ENCODE data around the gene ZNF335. TPM values are rescaled to one million over a fixed set of nuclear protein-coding genes. Genes with fewer than 3 reads are reported as not detected.

ZNF335 gene
- total and polyA plus RNA-seq, 2 of the 13 experiments (the other 11 are each of a cell fraction or from before 2014, with no cell fraction given) = 9.7 to 13.7 TPM

DNA sequence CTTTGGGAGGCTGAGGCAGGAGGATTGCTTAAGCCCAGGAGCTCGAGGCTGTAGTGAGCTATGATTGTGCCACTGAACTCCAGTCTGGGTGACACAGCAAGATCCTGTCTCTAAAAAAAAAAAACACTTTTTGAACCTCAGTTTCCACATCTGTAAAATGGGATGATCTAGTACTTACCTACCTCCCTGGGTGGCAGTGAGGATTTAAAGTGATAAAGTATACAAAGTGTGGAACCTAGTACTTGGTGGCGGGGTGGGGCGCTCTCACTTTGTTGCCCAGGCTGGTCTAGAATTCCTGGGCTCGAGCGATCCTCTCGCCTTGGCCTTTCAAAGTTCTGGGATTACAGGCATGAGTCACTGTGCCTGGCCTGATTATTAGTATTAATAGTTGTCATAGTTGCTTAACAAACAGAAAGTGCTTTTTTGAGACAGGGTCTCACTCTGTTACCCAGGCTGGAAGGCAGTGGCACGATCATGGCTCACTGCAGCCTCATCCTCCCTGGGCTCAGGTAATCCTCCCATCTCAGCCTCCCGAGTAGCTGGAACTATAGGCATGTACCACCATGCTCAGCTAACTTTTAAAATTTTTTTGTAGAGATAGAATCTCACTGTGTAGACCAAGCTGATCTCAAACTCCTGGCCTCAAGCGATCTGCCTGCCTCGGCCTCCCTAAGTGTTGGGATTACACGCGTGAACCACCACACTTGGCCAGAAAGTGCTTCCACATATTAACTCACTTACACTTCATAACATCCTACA lies 53.0 kb downstream of the ZNF335 start (continued):
- TF ChIP-seq MXI1 (IDR thresholded peaks at IDR 0.05; ENCODE audit: borderline replicate concordance, low read depth, low read length) (no peak), NFE2 (CRISPR knock-in tag; IDR thresholded peaks at IDR 0.05) (peak; percentile 9; the same call in 1 of the 2 replicates), TARDBP (CRISPR knock-in tag; IDR thresholded peaks at IDR 0.05) (no peak; the same call in 1 of the 2 replicates), PCBP1 (IDR thresholded peaks at IDR 0.05; ENCODE audit: borderline replicate concordance, low read depth, low read length) (no peak), FOSL1 (CRISPR knock-in tag; IDR thresholded peaks at IDR 0.05; ENCODE audit: borderline replicate concordance) (no peak), ZNF263 (CRISPR knock-in tag; IDR thresholded peaks at IDR 0.05) (no peak), TOE1 (CRISPR knock-in tag; IDR thresholded peaks at IDR 0.05) (no peak), ZBTB4 (CRISPR knock-in tag; IDR thresholded peaks at IDR 0.05; ENCODE audit: borderline replicate concordance) (no peak)
- TF ChIP-seq, protein P1, sequence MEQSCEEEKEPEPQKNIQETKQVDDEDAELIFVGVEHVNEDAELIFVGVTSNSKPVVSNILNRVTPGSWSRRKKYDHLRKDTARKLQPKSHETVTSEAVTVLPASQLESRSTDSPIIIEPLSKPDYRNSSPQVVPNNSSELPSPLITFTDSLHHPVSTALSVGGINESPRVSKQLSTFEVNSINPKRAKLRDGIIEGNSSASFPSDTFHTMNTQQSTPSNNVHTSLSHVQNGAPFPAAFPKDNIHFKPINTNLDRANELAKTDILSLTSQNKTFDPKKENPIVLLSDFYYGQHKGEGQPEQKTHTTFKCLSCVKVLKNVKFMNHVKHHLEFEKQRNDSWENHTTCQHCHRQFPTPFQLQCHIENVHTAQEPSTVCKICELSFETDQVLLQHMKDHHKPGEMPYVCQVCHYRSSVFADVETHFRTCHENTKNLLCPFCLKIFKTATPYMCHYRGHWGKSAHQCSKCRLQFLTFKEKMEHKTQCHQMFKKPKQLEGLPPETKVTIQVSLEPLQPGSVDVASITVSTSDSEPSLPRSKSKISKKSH (CRISPR knock-in tag; IDR thresholded peaks at IDR 0.05; ENCODE audit: borderline replicate concordance) = no peak; the same call in 1 of the 2 replicates
- TF ChIP-seq, protein P2, sequence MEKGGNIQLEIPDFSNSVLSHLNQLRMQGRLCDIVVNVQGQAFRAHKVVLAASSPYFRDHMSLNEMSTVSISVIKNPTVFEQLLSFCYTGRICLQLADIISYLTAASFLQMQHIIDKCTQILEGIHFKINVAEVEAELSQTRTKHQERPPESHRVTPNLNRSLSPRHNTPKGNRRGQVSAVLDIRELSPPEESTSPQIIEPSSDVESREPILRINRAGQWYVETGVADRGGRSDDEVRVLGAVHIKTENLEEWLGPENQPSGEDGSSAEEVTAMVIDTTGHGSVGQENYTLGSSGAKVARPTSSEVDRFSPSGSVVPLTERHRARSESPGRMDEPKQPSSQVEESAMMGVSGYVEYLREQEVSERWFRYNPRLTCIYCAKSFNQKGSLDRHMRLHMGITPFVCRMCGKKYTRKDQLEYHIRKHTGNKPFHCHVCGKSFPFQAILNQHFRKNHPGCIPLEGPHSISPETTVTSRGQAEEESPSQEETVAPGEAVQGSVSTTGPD (CRISPR knock-in tag; IDR thresholded peaks at IDR 0.05) = no peak
- TF ChIP-seq, protein P3, sequence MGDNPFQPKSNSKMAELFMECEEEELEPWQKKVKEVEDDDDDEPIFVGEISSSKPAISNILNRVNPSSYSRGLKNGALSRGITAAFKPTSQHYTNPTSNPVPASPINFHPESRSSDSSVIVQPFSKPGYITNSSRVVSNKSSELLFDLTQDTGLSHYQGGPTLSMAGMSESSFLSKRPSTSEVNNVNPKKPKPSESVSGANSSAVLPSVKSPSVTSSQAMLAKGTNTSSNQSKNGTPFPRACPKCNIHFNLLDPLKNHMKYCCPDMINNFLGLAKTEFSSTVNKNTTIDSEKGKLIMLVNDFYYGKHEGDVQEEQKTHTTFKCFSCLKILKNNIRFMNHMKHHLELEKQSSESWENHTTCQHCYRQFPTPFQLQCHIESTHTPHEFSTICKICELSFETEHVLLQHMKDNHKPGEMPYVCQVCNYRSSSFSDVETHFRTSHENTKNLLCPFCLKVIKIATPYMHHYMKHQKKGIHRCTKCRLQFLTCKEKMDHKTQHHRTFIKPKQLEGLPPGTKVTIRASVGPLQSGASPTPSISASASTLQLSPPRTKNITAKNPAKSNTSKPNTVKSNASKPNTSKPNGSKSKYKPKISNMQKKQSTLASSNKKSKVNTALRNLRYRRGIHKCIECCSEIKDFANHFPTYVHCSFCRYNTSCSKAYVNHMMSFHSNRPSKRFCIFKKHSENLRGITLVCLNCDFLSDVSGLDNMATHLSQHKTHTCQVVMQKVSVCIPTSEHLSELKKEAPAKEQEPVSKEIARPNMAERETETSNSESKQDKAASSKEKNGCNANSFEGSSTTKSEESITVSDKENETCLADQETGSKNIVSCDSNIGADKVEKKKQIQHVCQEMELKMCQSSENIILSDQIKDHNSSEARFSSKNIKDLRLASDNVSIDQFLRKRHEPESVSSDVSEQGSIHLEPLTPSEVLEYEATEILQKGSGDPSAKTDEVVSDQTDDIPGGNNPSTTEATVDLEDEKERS (CRISPR knock-in tag; IDR thresholded peaks at IDR 0.05) = peak; percentile 53; the same call in 1 of the 2 replicates
- TF ChIP-seq, protein P4, sequence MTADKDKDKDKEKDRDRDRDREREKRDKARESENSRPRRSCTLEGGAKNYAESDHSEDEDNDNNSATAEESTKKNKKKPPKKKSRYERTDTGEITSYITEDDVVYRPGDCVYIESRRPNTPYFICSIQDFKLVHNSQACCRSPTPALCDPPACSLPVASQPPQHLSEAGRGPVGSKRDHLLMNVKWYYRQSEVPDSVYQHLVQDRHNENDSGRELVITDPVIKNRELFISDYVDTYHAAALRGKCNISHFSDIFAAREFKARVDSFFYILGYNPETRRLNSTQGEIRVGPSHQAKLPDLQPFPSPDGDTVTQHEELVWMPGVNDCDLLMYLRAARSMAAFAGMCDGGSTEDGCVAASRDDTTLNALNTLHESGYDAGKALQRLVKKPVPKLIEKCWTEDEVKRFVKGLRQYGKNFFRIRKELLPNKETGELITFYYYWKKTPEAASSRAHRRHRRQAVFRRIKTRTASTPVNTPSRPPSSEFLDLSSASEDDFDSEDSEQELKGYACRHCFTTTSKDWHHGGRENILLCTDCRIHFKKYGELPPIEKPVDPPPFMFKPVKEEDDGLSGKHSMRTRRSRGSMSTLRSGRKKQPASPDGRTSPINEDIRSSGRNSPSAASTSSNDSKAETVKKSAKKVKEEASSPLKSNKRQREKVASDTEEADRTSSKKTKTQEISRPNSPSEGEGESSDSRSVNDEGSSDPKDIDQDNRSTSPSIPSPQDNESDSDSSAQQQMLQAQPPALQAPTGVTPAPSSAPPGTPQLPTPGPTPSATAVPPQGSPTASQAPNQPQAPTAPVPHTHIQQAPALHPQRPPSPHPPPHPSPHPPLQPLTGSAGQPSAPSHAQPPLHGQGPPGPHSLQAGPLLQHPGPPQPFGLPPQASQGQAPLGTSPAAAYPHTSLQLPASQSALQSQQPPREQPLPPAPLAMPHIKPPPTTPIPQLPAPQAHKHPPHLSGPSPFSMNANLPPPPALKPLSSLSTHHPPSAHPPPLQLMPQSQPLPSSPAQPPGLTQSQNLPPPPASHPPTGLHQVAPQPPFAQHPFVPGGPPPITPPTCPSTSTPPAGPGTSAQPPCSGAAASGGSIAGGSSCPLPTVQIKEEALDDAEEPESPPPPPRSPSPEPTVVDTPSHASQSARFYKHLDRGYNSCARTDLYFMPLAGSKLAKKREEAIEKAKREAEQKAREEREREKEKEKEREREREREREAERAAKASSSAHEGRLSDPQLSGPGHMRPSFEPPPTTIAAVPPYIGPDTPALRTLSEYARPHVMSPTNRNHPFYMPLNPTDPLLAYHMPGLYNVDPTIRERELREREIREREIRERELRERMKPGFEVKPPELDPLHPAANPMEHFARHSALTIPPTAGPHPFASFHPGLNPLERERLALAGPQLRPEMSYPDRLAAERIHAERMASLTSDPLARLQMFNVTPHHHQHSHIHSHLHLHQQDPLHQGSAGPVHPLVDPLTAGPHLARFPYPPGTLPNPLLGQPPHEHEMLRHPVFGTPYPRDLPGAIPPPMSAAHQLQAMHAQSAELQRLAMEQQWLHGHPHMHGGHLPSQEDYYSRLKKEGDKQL (CRISPR knock-in tag; IDR thresholded peaks at IDR 0.05; ENCODE audit: low read depth) = no peak

All from HepG2 (cell line).